Body of pancreas (tissue), 4 donors: ENCODE measurements around the gene AVPR2. TPM values are rescaled to one million over a fixed set of nuclear protein-coding genes. Genes with fewer than 3 reads are reported as not detected.

Experiments
- ATAC-seq: fragments of 150-250 bp; one replicate; pipeline ENCODE4 v1.9.1; 2016
- DNase-seq, 4 donors: peaks; one replicate each; pipeline ENCODE4 v3.0.0-alpha.2; 2019
- H3K27ac ChIP-seq, 4 donors: fragments of 200-600 bp; sonication (generic); 1 replicate in 3 of 4; 2 replicates in 1 of 4; pipeline versions ENCODE4 v1.5.1 to v1.6.1; 2016 to 2019; ENCODE audit warnings: mild to moderate bottlenecking in 1 of 4, mixed read lengths in 1 of 4, moderate library complexity in 1 of 4
- H3K27me3 ChIP-seq, 2 donors: fragments of 200-600 bp; sonication (generic); one replicate each; pipeline ENCODE4 v1.6.0; 2016; ENCODE audit warnings: mild to moderate bottlenecking in 1 of 2
- H3K36me3 ChIP-seq, 2 donors: fragments of 200-600 bp; sonication (generic); replicated peaks in 1 of 2; 2 replicates each; pipeline ENCODE4 v1.5.1; 2016; ENCODE audit warnings: low read depth in 2 of 2; ENCODE audit not compliant: insufficient read depth in 1 of 2
- H3K4me1 ChIP-seq: fragments of 200-600 bp; sonication (generic); one replicate; pipeline ENCODE4 v1.6.0; 2016
- H3K4me3 ChIP-seq, 2 donors: fragments of 200-600 bp; sonication (generic); 1 replicate in 1 of 2; 2 replicates in 1 of 2; pipeline ENCODE4 v1.5.1; 2016 to 2019
- H3K9me3 ChIP-seq, 3 donors: fragments of 200-600 bp; sonication (generic); 1 replicate in 2 of 3; 2 replicates in 1 of 3; pipeline ENCODE4 v1.5.1; 2016
- CTCF ChIP-seq, 7 experiments: fragments of 450-650 bp in 4 of 7; fragments of 200-600 bp in 3 of 7; sonication (generic) in 3 of 7; IDR thresholded peaks; one replicate each; pipeline ENCODE4 v1.5.1; 2016 to 2019; ENCODE audit warnings: antibody characterized with exemption in 7 of 7
- POLR2A ChIP-seq, 3 donors: fragments of 450-650 bp; IDR thresholded peaks; one replicate each; pipeline ENCODE4 v1.6.1; 2016; ENCODE audit warnings: antibody characterized with exemption in 3 of 3, mild to moderate bottlenecking in 2 of 3
- WGBS, 2 donors: methylation state at CpG; one replicate each; pipeline ENCODE4 v1.1.5; 2017; 5-methylcytosine and 5-hydroxymethylcytosine counted together
- intact Hi-C: fragments of 100-400 bp; cut with DNase I; formaldehyde crosslinking; loops from one replicate; pipeline ENCODE4 v1.15.1; 2023
- total RNA-seq, 2 donors: library from RNA; depleted of rRNA; stranded (reverse); fragments of >200 nt; gene quantifications; one replicate each; pipeline ENCODE4 v1.1.0, GENCODE V29; 2016

AVPR2 gene
- total RNA-seq, 2 donors from 2014 or later = 0.66 to 0.78 TPM

GRCh38 chrX:153913211-153913610 is 8.7 kb downstream of the AVPR2 start:
- Histone ChIP-seq H3K36me3 (no peaks in the 10 kb centered on the region), H3K27ac (no peak overlapping the region), H3K4me1 (no peaks in the 10 kb centered on the region), H3K9me3 (no peaks in the 10 kb centered on the region), H3K27me3 (no peaks in the 10 kb centered on the region), H3K4me3 (no peak overlapping the region)
- DNase-seq (no peak), ATAC-seq (no peak)
- intact Hi-C loops = no loop called here
- TF ChIP-seq CTCF (IDR thresholded peaks at IDR 0.05) = no peak
- 80 to 86% methylated on average over 1 of the region's 17 CpGs for WGBS, 2 donors

- DNase-seq = no peak
- no peak overlapping the region for H3K4me3 ChIP-seq
- ATAC-seq = no peak
- H3K4me1 ChIP-seq = no peaks in the 10 kb centered on the region
- TF ChIP-seq CTCF (IDR thresholded peaks at IDR 0.05) = no peak
- no peak for TF ChIP-seq POLR2A (IDR thresholded peaks at IDR 0.05)
- no peaks in the 10 kb centered on the region for H3K27me3 ChIP-seq
- H3K27ac ChIP-seq = no peak overlapping the region
- H3K36me3 ChIP-seq = no peaks in the 10 kb centered on the region
- 87% methylated on average over 11 of the region's 17 CpGs; no CpG with 5 or more reads in 1 of the 2 donors for WGBS, 2 donors
- no peaks in the 10 kb centered on the region for H3K9me3 ChIP-seq
- intact Hi-C loops = no loop called here
These were observed 9.2 kb downstream of the AVPR2 start for GRCh38 chrX:153913701-153914100.

GRCh38 chrX:153917869-153918268 is 13.4 kb downstream of the AVPR2 start:
- DNase-seq = no peak
- Histone ChIP-seq H3K4me3 (no peak overlapping the region), H3K9me3 (no peaks in the 10 kb centered on the region), H3K4me1 (peaks cover under 1% of the 10 kb centered on the region), H3K27me3 (no peaks in the 10 kb centered on the region), H3K27ac (no peak overlapping the region), H3K36me3 (no peaks in the 10 kb centered on the region)
- no peak for ATAC-seq
- intact Hi-C loops = no loop called here
- no peak for TF ChIP-seq POLR2A (IDR thresholded peaks at IDR 0.05)
- no peak for TF ChIP-seq CTCF (IDR thresholded peaks at IDR 0.05)
- WGBS, 2 donors = 73 to 85% methylated on average over 5 to 6 of the region's 6 CpGs

GRCh38 chrX:153919281-153919680 is 14.8 kb downstream of the AVPR2 start:
- Histone ChIP-seq H3K27me3 (no peaks in the 10 kb centered on the region), H3K27ac (no peak overlapping the region), H3K4me3 (no peak overlapping the region), H3K9me3 (no peaks in the 10 kb centered on the region), H3K36me3 (no peaks in the 10 kb centered on the region), H3K4me1 (peaks cover 6% of the 10 kb centered on the region)
- TF ChIP-seq POLR2A (IDR thresholded peaks at IDR 0.05) = no peak
- TF ChIP-seq CTCF (IDR thresholded peaks at IDR 0.05) = no peak
- no peak for ATAC-seq
- intact Hi-C loops = no loop called here
- no peak for DNase-seq
- 77% methylated on average over 12 of the region's 13 CpGs; no CpG with 5 or more reads in 1 of the 2 donors for WGBS, 2 donors

- peaks cover 6% of the 10 kb centered on the region for H3K4me1 ChIP-seq
- 63 to 72% methylated on average over 1 to 8 of the region's 14 CpGs for WGBS, 2 donors
- no peaks in the 10 kb centered on the region for H3K9me3 ChIP-seq
- H3K27me3 ChIP-seq = no peaks in the 10 kb centered on the region
- peak in 1 of 4 donors; percentile 7 for DNase-seq
- no peak for TF ChIP-seq POLR2A (IDR thresholded peaks at IDR 0.05)
- no peak for TF ChIP-seq CTCF (IDR thresholded peaks at IDR 0.05)
- intact Hi-C loops = no loop called here
- no peak overlapping the region for H3K27ac ChIP-seq
- no peak overlapping the region for H3K4me3 ChIP-seq
- no peak for ATAC-seq
- no peaks in the 10 kb centered on the region for H3K36me3 ChIP-seq
These were observed 16.1 kb downstream of the AVPR2 start for GRCh38 chrX:153920546-153920945.
